Measurements from ENCODE around the gene BEGAIN. TPM values are rescaled to one million over a fixed set of nuclear protein-coding genes. Genes with fewer than 3 reads are reported as not detected.

Gene BEGAIN
- total RNA-seq, 2 donors from 2014 or later, result 0.91 to 1.3 TPM

DNA sequence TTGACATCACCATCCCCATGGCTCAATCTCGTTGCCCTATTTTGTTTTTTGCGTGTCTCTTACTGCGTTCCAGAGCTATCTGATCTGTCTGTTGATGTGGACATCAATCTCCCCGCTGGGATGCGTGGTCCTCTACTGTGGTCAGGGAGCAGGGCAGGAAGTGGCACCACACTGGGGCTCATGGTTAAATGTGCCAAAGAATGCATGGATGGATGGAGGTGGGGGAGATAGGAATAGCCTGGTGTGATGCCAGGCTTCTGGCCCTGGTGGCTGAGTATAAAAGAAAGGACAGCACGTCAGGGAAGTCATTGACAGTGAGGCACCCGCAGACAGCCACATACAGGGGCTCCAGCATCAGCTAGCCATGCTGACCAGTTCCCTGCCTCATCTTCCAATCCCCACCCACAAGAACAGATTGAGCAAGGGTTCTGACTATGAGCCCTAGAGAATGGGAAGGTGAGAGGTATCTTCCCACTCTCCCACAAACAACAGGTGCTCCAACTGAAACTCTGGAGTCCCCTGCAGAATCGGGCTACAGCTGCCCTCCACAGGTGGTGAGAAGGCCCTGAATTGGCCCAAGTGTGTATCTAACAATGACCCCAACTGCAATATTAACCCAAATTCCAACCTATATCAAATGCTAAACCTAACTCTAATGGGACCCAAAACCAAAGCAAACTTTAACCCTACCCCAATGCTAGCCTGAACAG is 2.7 kb upstream of the BEGAIN start:
- H3K9ac ChIP-seq (ENCODE audit: extremely low read depth, low read length, poor library complexity, severe bottlenecking), result no peak overlapping the region
- Mint-ChIP-seq H3K36me3 (ENCODE audit: low read depth) (no peaks in the 10 kb centered on the region), H3K4me3 (no peak overlapping the region), H3K9me3 (no peaks in the 10 kb centered on the region), H3K27ac (no peak overlapping the region), H3K27me3 (ENCODE audit: insufficient read depth) (peaks cover 61% of the 10 kb centered on the region), H3K4me1 (no peaks in the 10 kb centered on the region)
- no peaks in the 10 kb centered on the region for H3K36me3 ChIP-seq (ENCODE audit: control insufficient read depth, insufficient read depth, low read length)
- H3K27ac ChIP-seq (ENCODE audit: low read depth, low read length), result no peak overlapping the region
- TF ChIP-seq, protein P1, sequence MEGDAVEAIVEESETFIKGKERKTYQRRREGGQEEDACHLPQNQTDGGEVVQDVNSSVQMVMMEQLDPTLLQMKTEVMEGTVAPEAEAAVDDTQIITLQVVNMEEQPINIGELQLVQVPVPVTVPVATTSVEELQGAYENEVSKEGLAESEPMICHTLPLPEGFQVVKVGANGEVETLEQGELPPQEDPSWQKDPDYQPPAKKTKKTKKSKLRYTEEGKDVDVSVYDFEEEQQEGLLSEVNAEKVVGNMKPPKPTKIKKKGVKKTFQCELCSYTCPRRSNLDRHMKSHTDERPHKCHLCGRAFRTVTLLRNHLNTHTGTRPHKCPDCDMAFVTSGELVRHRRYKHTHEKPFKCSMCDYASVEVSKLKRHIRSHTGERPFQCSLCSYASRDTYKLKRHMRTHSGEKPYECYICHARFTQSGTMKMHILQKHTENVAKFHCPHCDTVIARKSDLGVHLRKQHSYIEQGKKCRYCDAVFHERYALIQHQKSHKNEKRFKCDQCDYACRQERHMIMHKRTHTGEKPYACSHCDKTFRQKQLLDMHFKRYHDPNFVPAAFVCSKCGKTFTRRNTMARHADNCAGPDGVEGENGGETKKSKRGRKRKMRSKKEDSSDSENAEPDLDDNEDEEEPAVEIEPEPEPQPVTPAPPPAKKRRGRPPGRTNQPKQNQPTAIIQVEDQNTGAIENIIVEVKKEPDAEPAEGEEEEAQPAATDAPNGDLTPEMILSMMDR (conservative IDR thresholded peaks at IDR 0.05), result no peak
- no peaks in the 10 kb centered on the region for H3K9me3 ChIP-seq (ENCODE audit: control insufficient read depth, low read length)
- peaks cover 61% of the 10 kb centered on the region for H3K27me3 ChIP-seq (ENCODE audit: control insufficient read depth, insufficient read depth, low read length, poor library complexity, severe bottlenecking)
- DNase-seq, result peak; percentile 18
- 91 to 94% methylated on average over 6 to 8 of the region's 8 CpGs for WGBS, 2 experiments (ENCODE audit: insufficient coverage in 1 of 2, insufficient read length in 1 of 2)
- H3K4me3 ChIP-seq (ENCODE audit: low read length), result no peak overlapping the region
- H3K4me1 ChIP-seq (ENCODE audit: control insufficient read depth, insufficient read depth, low read length), result no peaks in the 10 kb centered on the region

DNA sequence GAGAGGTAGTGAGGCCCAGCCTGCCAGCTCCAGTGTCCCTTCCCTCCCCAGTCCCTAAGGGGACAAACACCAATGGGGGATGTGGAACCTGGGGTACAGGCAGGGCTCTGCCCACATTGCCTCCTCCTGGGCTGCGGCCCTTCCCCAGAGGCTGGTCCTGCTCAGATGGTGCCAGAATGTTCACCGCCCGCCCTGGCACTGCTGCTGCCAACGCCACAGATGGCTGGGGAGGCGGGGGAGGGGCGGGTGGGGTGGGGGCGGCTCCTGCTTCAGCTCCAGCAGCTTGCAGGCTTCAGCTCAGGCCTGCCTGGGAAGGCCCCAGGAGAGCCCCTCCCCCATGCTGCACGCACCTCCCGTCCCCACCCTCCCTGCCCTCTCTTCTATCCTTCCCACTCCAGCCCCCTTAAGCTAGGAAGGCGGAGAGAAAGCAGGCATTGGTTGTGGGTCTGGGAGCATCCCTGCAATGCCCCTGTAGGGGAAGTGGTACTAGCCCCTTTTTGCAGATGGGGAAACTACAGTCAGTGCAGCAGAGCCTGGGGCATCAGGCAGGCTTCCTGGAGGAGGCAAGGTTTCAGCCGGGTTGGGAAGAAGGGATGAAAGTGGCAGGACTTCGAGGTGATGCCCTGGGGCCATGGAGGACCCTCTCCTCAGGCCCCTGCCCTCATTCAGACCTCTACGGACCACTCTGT is 2.0 kb upstream of the BEGAIN start:
- TF ChIP-seq, protein P1 (conservative IDR thresholded peaks at IDR 0.05), result no peak
- peaks cover 59% of the 10 kb centered on the region for H3K27me3 ChIP-seq (ENCODE audit: control insufficient read depth, insufficient read depth, low read length, poor library complexity, severe bottlenecking)
- H3K27ac ChIP-seq (ENCODE audit: low read depth, low read length), result no peak overlapping the region
- no peaks in the 10 kb centered on the region for H3K36me3 ChIP-seq (ENCODE audit: control insufficient read depth, insufficient read depth, low read length)
- 69 to 77% methylated on average over 3 to 11 of the region's 13 CpGs for WGBS, 2 experiments (ENCODE audit: insufficient coverage in 1 of 2, insufficient read length in 1 of 2)
- H3K4me1 ChIP-seq (ENCODE audit: control insufficient read depth, insufficient read depth, low read length), result no peaks in the 10 kb centered on the region
- no peak overlapping the region for H3K4me3 ChIP-seq (ENCODE audit: low read length)
- Mint-ChIP-seq H3K4me1 (no peaks in the 10 kb centered on the region), H3K27ac (no peak overlapping the region), H3K4me3 (no peak overlapping the region), H3K9me3 (no peaks in the 10 kb centered on the region), H3K27me3 (ENCODE audit: insufficient read depth) (peaks cover 68% of the 10 kb centered on the region), H3K36me3 (ENCODE audit: low read depth) (no peaks in the 10 kb centered on the region)
- H3K9me3 ChIP-seq (ENCODE audit: control insufficient read depth, low read length), result no peaks in the 10 kb centered on the region
- DNase-seq, result peak; percentile 49
- no peak overlapping the region for H3K9ac ChIP-seq (ENCODE audit: extremely low read depth, low read length, poor library complexity, severe bottlenecking)

DNA sequence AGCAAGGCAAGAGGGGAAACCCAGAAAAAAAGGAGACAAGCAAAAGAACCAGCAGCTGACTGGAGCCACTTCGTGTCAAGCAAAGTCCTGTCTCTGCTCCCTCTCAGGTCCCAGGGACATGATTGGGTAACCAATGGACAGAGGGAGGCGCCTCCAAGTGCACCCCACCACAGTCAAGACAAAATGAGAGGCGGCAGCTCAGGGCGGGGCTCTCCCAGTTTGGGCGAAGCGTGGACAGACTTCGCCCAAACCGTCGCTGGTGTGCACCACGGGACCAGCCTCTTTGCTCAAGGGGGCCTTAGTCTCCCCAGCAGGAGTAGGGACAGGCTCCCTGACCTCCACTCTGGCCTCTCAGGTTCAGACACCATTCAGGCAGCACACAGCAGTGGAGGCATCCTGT is 1.5 kb upstream of the BEGAIN start:
- H3K27ac ChIP-seq (ENCODE audit: low read depth, low read length), result no peak overlapping the region
- H3K36me3 Mint-ChIP-seq (ENCODE audit: low read depth), result no peaks in the 10 kb centered on the region
- H3K36me3 ChIP-seq (ENCODE audit: control insufficient read depth, insufficient read depth, low read length), result no peaks in the 10 kb centered on the region
- TF ChIP-seq, protein P1 (conservative IDR thresholded peaks at IDR 0.05), result no peak
- no peaks in the 10 kb centered on the region for H3K9me3 Mint-ChIP-seq
- peaks cover 59% of the 10 kb centered on the region for H3K27me3 ChIP-seq (ENCODE audit: control insufficient read depth, insufficient read depth, low read length, poor library complexity, severe bottlenecking)
- no peaks in the 10 kb centered on the region for H3K4me1 Mint-ChIP-seq
- 85 to 87% methylated on average over 8 to 10 of the region's 10 CpGs for WGBS, 2 experiments (ENCODE audit: insufficient coverage in 1 of 2, insufficient read length in 1 of 2)
- H3K4me3 ChIP-seq (ENCODE audit: low read length), result no peak overlapping the region
- no peak overlapping the region for H3K4me3 Mint-ChIP-seq
- DNase-seq, result peak; percentile 44
- no peaks in the 10 kb centered on the region for H3K4me1 ChIP-seq (ENCODE audit: control insufficient read depth, insufficient read depth, low read length)
- H3K9ac ChIP-seq (ENCODE audit: extremely low read depth, low read length, poor library complexity, severe bottlenecking), result no peak overlapping the region
- H3K9me3 ChIP-seq (ENCODE audit: control insufficient read depth, low read length), result no peaks in the 10 kb centered on the region
- H3K27ac Mint-ChIP-seq, result no peak overlapping the region
- peaks cover 69% of the 10 kb centered on the region for H3K27me3 Mint-ChIP-seq (ENCODE audit: insufficient read depth)
